HepG2 (cell line): ENCODE data around the gene MAP3K3. TPM values are rescaled to one million over a fixed set of nuclear protein-coding genes. Genes with fewer than 3 reads are reported as not detected.

ENCODE experiments used
- BHLHE40 ChIP-seq: IDR thresholded peaks from 2 replicates; pipeline ENCODE4 v1.6.1; 2011; ENCODE audit warnings: low read length, improper control_type of control experiment
- DR1 ChIP-seq: sonication (generic); formaldehyde crosslinking; IDR thresholded peaks from 2 replicates; pipeline ENCODE4 v1.8.0; 2021; ENCODE audit warnings: mild to moderate bottlenecking, missing genetic modification reagents, inconsistent platforms
- ELF1 ChIP-seq: sonication (generic); formaldehyde crosslinking; IDR thresholded peaks from 2 replicates; pipeline ENCODE4 v1.4.0; 2020; ENCODE audit warnings: missing genetic modification reagents
- HMG20B ChIP-seq: conservative IDR thresholded peaks from 2 replicates; pipeline ENCODE4 v1.6.1; 2016; ENCODE audit warnings: missing genetic modification reagents, missing compliant biosample characterization
- HNF4A ChIP-seq: sonication (generic); formaldehyde crosslinking; IDR thresholded peaks from 2 replicates; pipeline ENCODE4 v1.4.0; 2020; ENCODE audit warnings: missing genetic modification reagents
- IRF1 ChIP-seq: sonication (generic); formaldehyde crosslinking; IDR thresholded peaks from 2 replicates; pipeline ENCODE4 v1.4.0; 2020; ENCODE audit warnings: low read depth, mild to moderate bottlenecking, missing genetic modification reagents
- KLF13 ChIP-seq: sonication (generic); formaldehyde crosslinking; IDR thresholded peaks from 2 replicates; pipeline ENCODE4 v1.4.0; 2020; ENCODE audit warnings: mild to moderate bottlenecking, missing genetic modification reagents
- PAF1 ChIP-seq: IDR thresholded peaks from 2 replicates; pipeline ENCODE4 v1.6.1; 2016; ENCODE audit warnings: missing genetic modification reagents, missing compliant biosample characterization
- ZNF337 ChIP-seq: sonication (generic); formaldehyde crosslinking; IDR thresholded peaks from 2 replicates; pipeline ENCODE4 v1.5.1; 2020; ENCODE audit warnings: missing genetic modification reagents, low read depth, mild to moderate bottlenecking, borderline replicate concordance
- ZNF33B ChIP-seq: sonication (generic); formaldehyde crosslinking; IDR thresholded peaks from 2 replicates; pipeline ENCODE4 v1.5.1; 2020; ENCODE audit warnings: mild to moderate bottlenecking, missing genetic modification reagents
- ZNF614 ChIP-seq: IDR thresholded peaks from 2 replicates; pipeline ENCODE4 v1.6.1; 2018; ENCODE audit warnings: missing biosample characterization, missing genetic modification reagents, inconsistent platforms, borderline replicate concordance
- ZNF749 ChIP-seq: sonication (generic); formaldehyde crosslinking; IDR thresholded peaks from 2 replicates; pipeline ENCODE4 v1.8.0; 2022; ENCODE audit warnings: mild to moderate bottlenecking, missing genetic modification reagents, moderate library complexity, borderline replicate concordance
- polyA plus RNA-seq, 8 experiments: library from polyadenylated mRNA; depleted of rRNA in 3 of 8; stranded (reverse) in 7 of 8; unstranded in 1 of 8; fragments of >200 nt; fragmentation: Illumina TruSeq in 4 of 8; extraction: Trizol in 4 of 8; gene quantifications; 2 replicates each; pipeline versions ENCODE4 v1.2.1 to v1.2.3, GENCODE V29; 2011 to 2016; ENCODE audit warnings: low read depth in 4 of 8, missing spikeins in 1 of 8, mixed read lengths in 1 of 8; ENCODE audit not compliant: insufficient read depth in 1 of 8
- total RNA-seq, 5 experiments: library from RNA; depleted of rRNA; stranded (reverse); fragments of >200 nt; fragmentation: Illumina TruSeq; extraction: Trizol; gene quantifications; 2 replicates each; pipeline ENCODE4 v1.2.3, GENCODE V29; 2016; ENCODE audit warnings: low read depth in 1 of 5
- TF ChIP-seq, protein P1 (sequence below): IDR thresholded peaks from 2 replicates; pipeline ENCODE4 v1.6.1; 2016; ENCODE audit warnings: control low read depth
- TF ChIP-seq, protein P2 (sequence below): sonication (generic); formaldehyde crosslinking; IDR thresholded peaks from 2 replicates; pipeline ENCODE4 v1.5.0; 2020; ENCODE audit warnings: mild to moderate bottlenecking, low read depth, missing genetic modification reagents, borderline replicate concordance
- TF ChIP-seq, protein P3 (sequence below): sonication (generic); formaldehyde crosslinking; IDR thresholded peaks from 2 replicates; pipeline ENCODE4 v1.4.0; 2020; ENCODE audit warnings: mild to moderate bottlenecking, missing genetic modification reagents
- TF ChIP-seq, protein P4 (sequence below): sonication (generic); formaldehyde crosslinking; conservative IDR thresholded peaks from 2 replicates; pipeline ENCODE4 v1.4.0; 2020; ENCODE audit warnings: missing genetic modification reagents
- TF ChIP-seq, protein P5 (sequence below): sonication (generic); formaldehyde crosslinking; IDR thresholded peaks from 2 replicates; pipeline ENCODE4 v1.5.0; 2020; ENCODE audit warnings: mild to moderate bottlenecking, missing genetic modification reagents, borderline replicate concordance
- TF ChIP-seq, protein P6 (sequence below): fragments of 450-650 bp; IDR thresholded peaks from 2 replicates; pipeline ENCODE4 v1.6.1; 2016

The MAP3K3 gene
- total and polyA plus RNA-seq, 2 of the 13 experiments (the other 11 are each of a cell fraction or from before 2014, with no cell fraction given) = 17.7 to 21.8 TPM

GRCh38 chr17:63600569-63601438, 21.4 kb upstream of the MAP3K3 start, which contains the start of gene TACO1 (continued):
- TF ChIP-seq, protein P1, sequence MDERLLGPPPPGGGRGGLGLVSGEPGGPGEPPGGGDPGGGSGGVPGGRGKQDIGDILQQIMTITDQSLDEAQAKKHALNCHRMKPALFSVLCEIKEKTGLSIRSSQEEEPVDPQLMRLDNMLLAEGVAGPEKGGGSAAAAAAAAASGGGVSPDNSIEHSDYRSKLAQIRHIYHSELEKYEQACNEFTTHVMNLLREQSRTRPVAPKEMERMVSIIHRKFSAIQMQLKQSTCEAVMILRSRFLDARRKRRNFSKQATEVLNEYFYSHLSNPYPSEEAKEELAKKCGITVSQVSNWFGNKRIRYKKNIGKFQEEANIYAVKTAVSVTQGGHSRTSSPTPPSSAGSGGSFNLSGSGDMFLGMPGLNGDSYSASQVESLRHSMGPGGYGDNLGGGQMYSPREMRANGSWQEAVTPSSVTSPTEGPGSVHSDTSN (CRISPR knock-in tag) = no peak
- TF ChIP-seq IRF1 (CRISPR knock-in tag) (no peak), DR1 (CRISPR knock-in tag) (peak; percentile 82), BHLHE40 (peak; percentile 81), ELF1 (CRISPR knock-in tag) (peak; percentile 88), ZNF614 (CRISPR knock-in tag) (peak; percentile 99), KLF13 (CRISPR knock-in tag) (peak; percentile 97; the same call in 1 of the 2 replicates), HNF4A (CRISPR knock-in tag) (peak; percentile 86), ZNF337 (no peak), PAF1 (CRISPR knock-in tag) (0 out of 2 replicates have a peak, but pooled peaks have one; percentile 60), HMG20B (CRISPR knock-in tag) (peak; percentile 78), ZNF33B (CRISPR knock-in tag) (peak; percentile 94), ZNF749 (CRISPR knock-in tag) (peak; percentile 93)
- TF ChIP-seq, protein P2, sequence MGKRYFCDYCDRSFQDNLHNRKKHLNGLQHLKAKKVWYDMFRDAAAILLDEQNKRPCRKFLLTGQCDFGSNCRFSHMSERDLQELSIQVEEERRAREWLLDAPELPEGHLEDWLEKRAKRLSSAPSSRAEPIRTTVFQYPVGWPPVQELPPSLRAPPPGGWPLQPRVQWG (CRISPR knock-in tag) = no peak
- TF ChIP-seq, protein P3, sequence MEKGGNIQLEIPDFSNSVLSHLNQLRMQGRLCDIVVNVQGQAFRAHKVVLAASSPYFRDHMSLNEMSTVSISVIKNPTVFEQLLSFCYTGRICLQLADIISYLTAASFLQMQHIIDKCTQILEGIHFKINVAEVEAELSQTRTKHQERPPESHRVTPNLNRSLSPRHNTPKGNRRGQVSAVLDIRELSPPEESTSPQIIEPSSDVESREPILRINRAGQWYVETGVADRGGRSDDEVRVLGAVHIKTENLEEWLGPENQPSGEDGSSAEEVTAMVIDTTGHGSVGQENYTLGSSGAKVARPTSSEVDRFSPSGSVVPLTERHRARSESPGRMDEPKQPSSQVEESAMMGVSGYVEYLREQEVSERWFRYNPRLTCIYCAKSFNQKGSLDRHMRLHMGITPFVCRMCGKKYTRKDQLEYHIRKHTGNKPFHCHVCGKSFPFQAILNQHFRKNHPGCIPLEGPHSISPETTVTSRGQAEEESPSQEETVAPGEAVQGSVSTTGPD (CRISPR knock-in tag) = peak; percentile 46; the same call in 1 of the 2 replicates
- TF ChIP-seq, protein P4, sequence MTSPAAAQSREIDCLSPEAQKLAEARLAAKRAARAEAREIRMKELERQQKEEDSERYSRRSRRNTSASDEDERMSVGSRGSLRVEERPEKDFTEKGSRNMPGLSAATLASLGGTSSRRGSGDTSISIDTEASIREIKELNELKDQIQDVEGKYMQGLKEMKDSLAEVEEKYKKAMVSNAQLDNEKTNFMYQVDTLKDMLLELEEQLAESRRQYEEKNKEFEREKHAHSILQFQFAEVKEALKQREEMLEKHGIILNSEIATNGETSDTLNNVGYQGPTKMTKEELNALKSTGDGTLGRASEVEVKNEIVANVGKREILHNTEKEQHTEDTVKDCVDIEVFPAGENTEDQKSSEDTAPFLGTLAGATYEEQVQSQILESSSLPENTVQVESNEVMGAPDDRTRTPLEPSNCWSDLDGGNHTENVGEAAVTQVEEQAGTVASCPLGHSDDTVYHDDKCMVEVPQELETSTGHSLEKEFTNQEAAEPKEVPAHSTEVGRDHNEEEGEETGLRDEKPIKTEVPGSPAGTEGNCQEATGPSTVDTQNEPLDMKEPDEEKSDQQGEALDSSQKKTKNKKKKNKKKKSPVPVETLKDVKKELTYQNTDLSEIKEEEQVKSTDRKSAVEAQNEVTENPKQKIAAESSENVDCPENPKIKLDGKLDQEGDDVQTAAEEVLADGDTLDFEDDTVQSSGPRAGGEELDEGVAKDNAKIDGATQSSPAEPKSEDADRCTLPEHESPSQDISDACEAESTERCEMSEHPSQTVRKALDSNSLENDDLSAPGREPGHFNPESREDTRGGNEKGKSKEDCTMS = peak; percentile 82; the same call in 1 of the 2 replicates
- TF ChIP-seq, protein P5, sequence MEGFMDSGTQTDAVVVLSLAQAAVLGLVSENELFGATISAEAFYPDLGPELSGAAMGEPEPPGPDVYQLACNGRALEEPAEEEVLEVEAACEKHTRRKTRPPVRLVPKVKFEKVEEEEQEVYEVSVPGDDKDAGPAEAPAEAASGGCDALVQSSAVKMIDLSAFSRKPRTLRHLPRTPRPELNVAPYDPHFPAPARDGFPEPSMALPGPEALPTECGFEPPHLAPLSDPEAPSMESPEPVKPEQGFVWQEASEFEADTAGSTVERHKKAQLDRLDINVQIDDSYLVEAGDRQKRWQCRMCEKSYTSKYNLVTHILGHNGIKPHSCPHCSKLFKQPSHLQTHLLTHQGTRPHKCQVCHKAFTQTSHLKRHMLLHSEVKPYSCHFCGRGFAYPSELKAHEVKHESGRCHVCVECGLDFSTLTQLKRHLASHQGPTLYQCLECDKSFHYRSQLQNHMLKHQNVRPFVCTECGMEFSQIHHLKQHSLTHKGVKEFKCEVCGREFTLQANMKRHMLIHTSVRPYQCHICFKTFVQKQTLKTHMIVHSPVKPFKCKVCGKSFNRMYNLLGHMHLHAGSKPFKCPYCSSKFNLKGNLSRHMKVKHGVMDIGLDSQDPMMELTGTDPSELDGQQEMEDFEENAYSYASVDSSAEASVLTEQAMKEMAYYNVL (CRISPR knock-in tag) = peak; percentile 75; the same call in 1 of the 2 replicates
- TF ChIP-seq, protein P6, sequence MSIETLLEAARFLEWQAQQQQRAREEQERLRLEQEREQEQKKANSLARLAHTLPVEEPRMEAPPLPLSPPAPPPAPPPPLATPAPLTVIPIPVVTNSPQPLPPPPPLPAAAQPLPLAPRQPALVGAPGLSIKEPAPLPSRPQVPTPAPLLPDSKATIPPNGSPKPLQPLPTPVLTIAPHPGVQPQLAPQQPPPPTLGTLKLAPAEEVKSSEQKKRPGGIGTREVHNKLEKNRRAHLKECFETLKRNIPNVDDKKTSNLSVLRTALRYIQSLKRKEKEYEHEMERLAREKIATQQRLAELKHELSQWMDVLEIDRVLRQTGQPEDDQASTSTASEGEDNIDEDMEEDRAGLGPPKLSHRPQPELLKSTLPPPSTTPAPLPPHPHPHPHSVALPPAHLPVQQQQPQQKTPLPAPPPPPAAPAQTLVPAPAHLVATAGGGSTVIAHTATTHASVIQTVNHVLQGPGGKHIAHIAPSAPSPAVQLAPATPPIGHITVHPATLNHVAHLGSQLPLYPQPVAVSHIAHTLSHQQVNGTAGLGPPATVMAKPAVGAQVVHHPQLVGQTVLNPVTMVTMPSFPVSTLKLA = no peak
